ENCODE results near the gene BAIAP2L1.

DNA sequence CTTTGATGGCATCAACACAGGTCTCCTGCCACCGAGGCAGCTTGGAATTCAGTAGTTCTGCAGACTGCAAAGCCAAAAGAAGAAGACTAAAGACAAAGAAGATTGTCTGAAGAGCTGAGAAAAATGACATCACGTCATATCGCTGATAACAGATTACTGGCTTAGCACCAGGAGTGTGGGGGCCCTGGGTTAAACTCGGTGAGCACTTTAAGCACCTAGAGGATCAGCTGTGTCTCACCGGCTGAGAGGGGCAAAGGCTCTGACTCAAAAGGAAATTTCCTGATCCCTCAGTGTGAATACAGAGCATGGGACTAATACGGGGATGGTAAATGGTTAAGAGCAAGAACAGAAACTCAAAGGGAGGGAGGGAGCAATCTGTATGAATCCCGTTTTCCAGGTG, 88.7 kb downstream of the BAIAP2L1 start:
- TF ChIP-seq GATA3 (IDR thresholded peaks at IDR 0.05; ENCODE audit: low read depth, low read length) (no peak), GATA2 (IDR thresholded peaks at IDR 0.05; ENCODE audit: low read depth, low read length) (no peak)
